ENCODE measurements around the gene FERD3L. TPM values are rescaled to one million over a fixed set of nuclear protein-coding genes. Genes with fewer than 3 reads are reported as not detected.

FERD3L gene
- total RNA-seq, 2 donors from 2014 or later, result not detected

GRCh38 chr7:19175241-19175640, 30.0 kb upstream of the FERD3L start:
- Histone ChIP-seq H3K36me3 (no peaks in the 10 kb centered on the region), H3K4me1 (replicated peaks) (no peaks in the 10 kb centered on the region), H3K4me3 (no peak overlapping the region), H3K27me3 (replicated peaks; ENCODE audit: insufficient read depth) (no peaks in the 10 kb centered on the region), H3K27ac (no peak overlapping the region), H3K9me3 (no peaks in the 10 kb centered on the region)
- intact Hi-C loops (cut with DNase I), result no loop called here
- no peak for DNase-seq (ENCODE audit: low spot score)
- no peak for TF ChIP-seq POLR2A (IDR thresholded peaks at IDR 0.05)
- TF ChIP-seq POLR2AphosphoS5 (IDR thresholded peaks at IDR 0.05), result no peak
- TF ChIP-seq CTCF (IDR thresholded peaks at IDR 0.05), result no peak
- WGBS, result 59% methylated on average over 3 of the region's 3 CpGs

GRCh38 chr7:19161671-19162070, 16.4 kb upstream of the FERD3L start:
- Histone ChIP-seq H3K9me3 (no peaks in the 10 kb centered on the region), H3K4me3 (no peak overlapping the region), H3K27ac (no peak overlapping the region), H3K36me3 (no peaks in the 10 kb centered on the region), H3K27me3 (replicated peaks; ENCODE audit: insufficient read depth) (no peaks in the 10 kb centered on the region), H3K4me1 (replicated peaks) (no peaks in the 10 kb centered on the region)
- 82% methylated on average over 3 of the region's 3 CpGs for WGBS
- intact Hi-C loops (cut with DNase I), result no loop called here
- no peak for TF ChIP-seq POLR2AphosphoS5 (IDR thresholded peaks at IDR 0.05)
- no peak for TF ChIP-seq POLR2A (IDR thresholded peaks at IDR 0.05)
- no peak for TF ChIP-seq CTCF (IDR thresholded peaks at IDR 0.05)
- DNase-seq (ENCODE audit: low spot score), result no peak

- no peak for DNase-seq (ENCODE audit: low spot score)
Observed at GRCh38 chr7:19146699-19147098, 1.5 kb upstream of the FERD3L start.

GRCh38 chr7:19145434-19146115, 354 bp upstream of the FERD3L start:
- no peak overlapping the region for H3K27ac ChIP-seq
- H3K4me1 ChIP-seq (replicated peaks), result no peaks in the 10 kb centered on the region
- TF ChIP-seq POLR2AphosphoS5 (IDR thresholded peaks at IDR 0.05), result no peak
- TF ChIP-seq POLR2A (IDR thresholded peaks at IDR 0.05), result no peak
- TF ChIP-seq CTCF (IDR thresholded peaks at IDR 0.05), result no peak
- 2% methylated on average over 19 of the region's 19 CpGs for WGBS
- no peaks in the 10 kb centered on the region for H3K9me3 ChIP-seq
- no peaks in the 10 kb centered on the region for H3K36me3 ChIP-seq
- intact Hi-C loops (cut with DNase I), result no loop called here
- H3K4me3 ChIP-seq, result no peak overlapping the region
- DNase-seq (ENCODE audit: low spot score), result no peak
- peaks cover 16% of the 10 kb centered on the region for H3K27me3 ChIP-seq (replicated peaks; ENCODE audit: insufficient read depth)

More at GRCh38 chr7:19146699-19147098, 1.5 kb upstream of the FERD3L start:
- no peaks in the 10 kb centered on the region for H3K36me3 ChIP-seq
- intact Hi-C loops (cut with DNase I), result no loop called here
- H3K9me3 ChIP-seq, result no peaks in the 10 kb centered on the region
- WGBS, result 5% methylated on average over 4 of the region's 4 CpGs
- H3K27ac ChIP-seq, result no peak overlapping the region
- peaks cover 16% of the 10 kb centered on the region for H3K27me3 ChIP-seq (replicated peaks; ENCODE audit: insufficient read depth)
- H3K4me3 ChIP-seq, result no peak overlapping the region
- no peaks in the 10 kb centered on the region for H3K4me1 ChIP-seq (replicated peaks)
- TF ChIP-seq POLR2A (IDR thresholded peaks at IDR 0.05) (no peak), CTCF (IDR thresholded peaks at IDR 0.05) (no peak), POLR2AphosphoS5 (IDR thresholded peaks at IDR 0.05) (no peak)

- intact Hi-C loops (cut with DNase I), result no loop called here
- H3K36me3 ChIP-seq, result no peaks in the 10 kb centered on the region
- no peak for DNase-seq (ENCODE audit: low spot score)
- peaks cover 16% of the 10 kb centered on the region for H3K27me3 ChIP-seq (replicated peaks; ENCODE audit: insufficient read depth)
- no peak overlapping the region for H3K4me3 ChIP-seq
- no peaks in the 10 kb centered on the region for H3K4me1 ChIP-seq (replicated peaks)
- TF ChIP-seq POLR2AphosphoS5 (IDR thresholded peaks at IDR 0.05) (no peak), POLR2A (IDR thresholded peaks at IDR 0.05) (no peak), CTCF (IDR thresholded peaks at IDR 0.05) (no peak)
- no peaks in the 10 kb centered on the region for H3K9me3 ChIP-seq
- no peak overlapping the region for H3K27ac ChIP-seq
- WGBS, result 3% methylated on average over 28 of the region's 30 CpGs
Observed at GRCh38 chr7:19143881-19144574, 1.2 kb downstream of the FERD3L start.
